GM19240 (cell line): ENCODE results near the gene C2CD5.
"Not testable (repeated sequence)": the region's sequence is repeated elsewhere in the genome, so short reads cannot be mapped to it uniquely, and the experiment has no call there.

Experiments
- DNase-seq: peaks from one replicate; pipeline ENCODE4 v3.0.0; 2011; ENCODE audit warnings: low spot score; ENCODE audit not compliant: insufficient read length

Gene C2CD5

GRCh38 chr12:22544038-22544979, at the start of gene C2CD5:
TSS of gene C2CD5 (minus strand) at chr12:22544542. CDS start at chr12:22544150, 392 bp downstream.
- peak; percentile 57 for DNase-seq

- DNase-seq, result no peak
These were observed 49.5 kb upstream of the C2CD5 start for GRCh38 chr12:22593864-22594263.

DNA sequence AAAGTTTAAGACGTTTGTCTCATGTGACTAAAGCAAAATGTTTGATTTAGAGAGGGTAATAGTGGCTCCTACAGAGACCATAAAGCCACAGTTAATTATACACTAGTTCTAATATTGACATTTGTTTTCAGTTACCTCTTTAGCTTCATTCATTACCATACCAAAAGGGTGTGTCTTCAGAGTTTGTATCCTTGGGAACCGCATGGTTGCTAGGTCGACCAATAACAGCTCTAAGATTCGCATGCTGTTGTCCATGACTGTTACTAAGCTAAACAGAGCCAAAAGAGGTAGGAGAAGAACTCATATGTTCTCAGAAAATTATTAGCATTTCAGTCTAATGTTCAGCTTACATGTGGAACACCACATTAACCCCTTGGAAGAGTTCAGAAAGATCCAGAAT, 44.5 kb upstream of the C2CD5 start:
- DNase-seq, result no peak

DNA sequence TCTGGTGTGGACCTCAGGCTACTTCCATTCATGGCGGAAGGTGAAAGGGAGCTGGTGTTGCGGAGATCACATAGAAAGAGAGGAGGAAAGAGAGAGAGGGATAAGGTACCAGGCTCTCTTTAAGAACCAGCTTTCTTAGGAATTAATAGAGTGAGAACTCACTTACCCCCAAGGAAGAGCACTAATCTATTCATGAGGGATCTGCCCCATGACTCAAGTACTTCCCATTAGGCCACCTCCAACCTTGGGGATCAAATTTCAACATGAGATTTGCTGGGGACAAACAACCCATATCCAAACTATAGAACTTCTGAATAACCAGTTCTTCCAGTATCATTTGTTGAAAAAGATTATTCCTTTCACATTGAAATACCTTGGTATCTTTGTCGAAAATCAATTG, 34.0 kb upstream of the C2CD5 start:
- DNase-seq, result no peak

- DNase-seq, result no peak
These were observed 33.3 kb upstream of the C2CD5 start for GRCh38 chr12:22577667-22578066.

DNA sequence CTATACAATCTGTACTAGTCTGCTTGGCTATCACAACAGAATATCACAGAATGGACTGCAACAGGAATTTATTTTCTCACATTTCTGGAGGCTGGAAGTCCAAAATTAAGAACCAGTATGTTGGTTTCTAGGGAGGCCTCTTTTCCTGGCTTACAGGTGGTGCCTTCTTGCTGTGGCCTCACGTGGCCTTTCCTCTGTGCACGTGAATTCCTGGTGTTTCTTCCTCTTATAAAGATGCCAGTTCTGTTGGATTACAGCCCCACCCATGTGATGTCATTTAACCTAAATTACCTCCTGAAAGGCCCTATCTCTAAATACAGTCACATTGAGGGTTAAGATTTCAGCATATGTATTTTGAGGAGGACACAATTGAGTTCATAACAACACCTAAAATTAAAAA, 32.1 kb upstream of the C2CD5 start:
- no peak for DNase-seq

GRCh38 chr12:22576065-22576464, 31.7 kb upstream of the C2CD5 start:
- no peak for DNase-seq

- DNase-seq, result no peak
These were observed 30.6 kb upstream of the C2CD5 start for GRCh38 chr12:22574921-22575320.

DNA sequence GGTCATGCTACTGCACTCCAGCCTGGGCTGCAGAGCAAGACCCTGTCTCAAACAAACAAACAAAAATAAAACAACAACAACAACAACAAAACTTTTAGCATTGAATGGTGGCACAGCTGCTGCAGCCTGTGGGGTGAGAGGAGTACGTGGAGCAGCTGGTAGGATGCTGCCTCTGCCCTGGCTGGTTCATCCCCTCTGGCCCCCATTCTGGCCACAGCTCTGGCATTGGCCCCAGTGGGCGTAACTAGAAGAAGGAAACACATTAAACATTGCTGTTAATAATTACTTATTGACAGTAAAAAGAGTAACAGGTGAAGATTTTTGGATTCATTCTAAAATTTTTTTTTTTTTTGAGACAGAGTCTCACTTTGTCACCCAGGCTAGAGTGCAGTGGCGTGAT, 28.8 kb upstream of the C2CD5 start:
- DNase-seq, result no peak

DNA sequence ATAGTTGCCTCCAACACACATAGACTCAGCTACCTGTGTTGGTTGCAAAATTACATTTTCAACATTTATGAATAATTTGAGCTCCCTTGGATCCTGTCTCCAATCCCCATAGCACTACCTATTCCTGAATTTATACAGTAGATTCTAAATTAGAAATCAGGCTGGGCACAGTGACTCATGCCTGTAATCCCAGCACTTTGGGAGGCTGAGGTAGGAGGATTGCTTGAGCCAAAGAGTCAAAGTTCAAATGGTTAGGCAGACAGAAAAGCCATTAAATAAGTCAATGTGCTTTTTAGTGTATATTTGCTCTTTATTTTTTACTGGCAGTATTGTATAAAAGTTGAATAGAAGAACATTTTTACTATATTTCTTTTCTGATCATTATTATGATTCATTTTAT, 24.9 kb upstream of the C2CD5 start:
- no peak for DNase-seq

- DNase-seq, result no peak
These were observed 18.0 kb upstream of the C2CD5 start for GRCh38 chr12:22562036-22563028.

- DNase-seq, result not testable (repeated sequence)
These were observed 10.4 kb upstream of the C2CD5 start for GRCh38 chr12:22554750-22555149.

DNA sequence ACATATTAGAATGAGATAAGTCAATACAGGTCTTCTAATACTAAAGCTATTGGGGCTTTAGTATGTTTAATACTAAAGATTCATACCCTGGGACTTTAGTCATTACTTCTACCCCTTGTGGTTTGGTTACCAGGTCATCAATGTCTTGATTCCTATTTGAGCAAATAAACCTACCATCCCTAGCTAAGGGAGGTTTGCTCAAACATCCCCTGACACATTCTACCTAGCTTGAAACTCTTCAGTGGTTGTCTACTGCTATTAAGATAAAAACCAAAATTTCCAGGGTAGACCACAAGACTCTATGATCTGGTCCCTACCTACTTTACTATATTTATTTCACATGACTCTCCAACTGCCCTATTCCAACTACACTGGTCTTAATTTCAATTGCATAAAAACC, 7.3 kb upstream of the C2CD5 start:
- DNase-seq, result no peak

DNA sequence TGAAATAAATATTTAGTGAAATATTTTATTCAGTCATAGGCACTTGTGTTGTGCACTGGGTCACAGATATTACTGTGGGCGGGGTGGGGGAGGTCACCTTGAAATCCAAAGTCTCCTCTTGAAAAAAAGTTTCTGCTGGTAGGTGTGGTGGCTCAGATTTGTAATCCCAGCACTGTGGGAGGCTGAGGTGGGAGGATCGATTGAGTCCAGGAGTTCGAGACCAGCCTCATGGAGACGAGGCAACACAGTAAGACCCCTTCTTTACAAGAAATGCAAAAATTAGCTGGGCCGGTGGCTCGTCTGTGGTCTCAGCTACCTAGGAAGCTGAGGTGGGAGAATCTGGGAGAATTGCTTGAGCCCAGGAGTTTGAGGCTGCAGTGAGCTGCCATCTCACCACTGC, 913 bp upstream of the C2CD5 start:
- no peak for DNase-seq

GRCh38 chr12:22543246-22544037, 900 bp downstream of the C2CD5 start:
- no peak for DNase-seq

GRCh38 chr12:22541496-22542155, 2.7 kb downstream of the C2CD5 start:
- no peak for DNase-seq

DNA sequence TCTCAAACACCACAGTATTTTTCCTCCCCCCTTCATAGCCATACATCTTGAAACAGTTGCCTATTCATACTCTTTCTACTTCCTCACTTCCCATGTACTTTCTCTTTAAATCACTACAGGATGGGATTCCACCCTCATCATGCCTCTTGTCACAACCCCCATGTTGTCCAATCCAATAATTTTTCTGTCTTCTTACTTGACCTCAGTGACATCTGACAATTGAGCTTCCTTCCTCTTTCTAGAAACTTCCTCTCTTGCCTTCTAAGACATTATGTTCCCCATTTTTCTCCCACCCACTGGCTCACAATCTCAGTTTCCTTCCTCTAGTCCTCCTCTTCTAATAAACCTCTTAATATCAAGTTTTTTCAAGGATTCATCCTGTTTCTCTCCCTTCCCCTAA, 5.3 kb downstream of the C2CD5 start:
- no peak for DNase-seq

- DNase-seq, result no peak
These were observed 6.0 kb downstream of the C2CD5 start for GRCh38 chr12:22538311-22538710.

DNA sequence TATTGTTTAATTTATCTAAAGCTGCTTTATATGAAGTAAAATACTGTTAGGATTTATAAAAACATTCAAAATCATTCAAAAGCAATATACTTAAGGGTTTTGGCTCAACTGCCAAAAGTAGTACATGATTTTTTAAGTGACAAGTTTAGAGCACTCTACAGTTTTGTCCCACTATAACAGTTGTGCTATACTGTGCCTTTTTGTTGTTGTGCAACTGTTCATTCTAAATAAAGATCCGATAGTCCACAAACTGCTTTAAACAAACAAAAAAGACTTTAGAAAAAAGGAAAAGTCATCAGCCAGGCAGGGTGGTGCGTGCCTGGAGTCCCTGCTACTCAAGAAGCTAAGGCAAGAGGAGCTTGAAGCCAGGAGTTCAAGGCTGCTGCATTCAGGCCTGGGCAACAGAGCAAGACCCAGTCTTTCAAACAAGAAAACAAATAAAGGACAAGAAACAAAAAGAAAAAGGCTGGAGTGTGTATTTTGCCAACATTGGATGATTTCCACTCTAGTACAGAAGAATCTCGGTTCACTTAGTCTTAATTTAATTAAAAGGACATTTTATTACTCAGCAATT, 7.3 kb downstream of the C2CD5 start:
- DNase-seq, result no peak

- DNase-seq, result no peak
These were observed 7.9 kb downstream of the C2CD5 start for GRCh38 chr12:22536346-22536945.
